Testis (tissue), 2 donors: ENCODE data around the gene TGFBI.

Experiments used
- POLR2A ChIP-seq: fragments of 450-650 bp; IDR thresholded peaks from one replicate; pipeline ENCODE4 v1.6.1; 2017; ENCODE audit warnings: antibody characterized with exemption, mild to moderate bottlenecking, moderate library complexity
- TF ChIP-seq, protein P1 (sequence below), 3 experiments: fragments of 450-650 bp in 2 of 3; fragments of 200-600 bp in 1 of 3; sonication (generic) in 1 of 3; IDR thresholded peaks; one replicate each; pipeline ENCODE4 v1.5.1; 2016 to 2019; ENCODE audit warnings: antibody characterized with exemption in 3 of 3, mild to moderate bottlenecking in 2 of 3, moderate library complexity in 1 of 3

GRCh38 chr5:136037001-136037705 is 8.4 kb downstream of the TGFBI start:
- TF ChIP-seq, protein P1, sequence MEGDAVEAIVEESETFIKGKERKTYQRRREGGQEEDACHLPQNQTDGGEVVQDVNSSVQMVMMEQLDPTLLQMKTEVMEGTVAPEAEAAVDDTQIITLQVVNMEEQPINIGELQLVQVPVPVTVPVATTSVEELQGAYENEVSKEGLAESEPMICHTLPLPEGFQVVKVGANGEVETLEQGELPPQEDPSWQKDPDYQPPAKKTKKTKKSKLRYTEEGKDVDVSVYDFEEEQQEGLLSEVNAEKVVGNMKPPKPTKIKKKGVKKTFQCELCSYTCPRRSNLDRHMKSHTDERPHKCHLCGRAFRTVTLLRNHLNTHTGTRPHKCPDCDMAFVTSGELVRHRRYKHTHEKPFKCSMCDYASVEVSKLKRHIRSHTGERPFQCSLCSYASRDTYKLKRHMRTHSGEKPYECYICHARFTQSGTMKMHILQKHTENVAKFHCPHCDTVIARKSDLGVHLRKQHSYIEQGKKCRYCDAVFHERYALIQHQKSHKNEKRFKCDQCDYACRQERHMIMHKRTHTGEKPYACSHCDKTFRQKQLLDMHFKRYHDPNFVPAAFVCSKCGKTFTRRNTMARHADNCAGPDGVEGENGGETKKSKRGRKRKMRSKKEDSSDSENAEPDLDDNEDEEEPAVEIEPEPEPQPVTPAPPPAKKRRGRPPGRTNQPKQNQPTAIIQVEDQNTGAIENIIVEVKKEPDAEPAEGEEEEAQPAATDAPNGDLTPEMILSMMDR (IDR thresholded peaks at IDR 0.05) = no peak
- no peak for TF ChIP-seq POLR2A
